H1 (cell line): Measurements from ENCODE around the gene TNRC6C. TPM values are rescaled to one million over a fixed set of nuclear protein-coding genes. Genes with fewer than 3 reads are reported as not detected.

Experiments used
- CTCF ChIA-PET: fragments of 300-600 bp; sonication (Branson Sonifier 250); formaldehyde crosslinking; loops from one replicate; lab custom pipeline; 2021; ENCODE audit not compliant: partially characterized antibody; lab: Charles Lee
- POLR2A ChIA-PET: fragments of 300-600 bp; sonication (Branson Sonifier 250); formaldehyde crosslinking; loops from one replicate; lab custom pipeline; 2021; ENCODE audit warnings: inconsistent platforms; ENCODE audit not compliant: partially characterized antibody; lab: Charles Lee
- DNase-seq, 2 experiments: peaks; one replicate each; pipeline versions ENCODE4 v3.0.0 to v3.0.0-alpha.2; 2010 to 2022; ENCODE audit warnings: low spot score in 2 of 2, low read depth in 1 of 2, mixed read lengths in 1 of 2
- FAIRE-seq: peaks from 2 replicates; lab custom pipeline; 2011; peaks lifted over from hg19 to GRCh38; lab: Jason Lieb, UNC
- H2AFZ ChIP-seq: 2 replicates; pipeline ENCODE4 v1.8.1; 2012; ENCODE audit warnings: low read length, inconsistent platforms
- H2AK5ac ChIP-seq: 2 replicates; pipeline ENCODE4 v1.6.1; 2013; ENCODE audit warnings: low read depth, low read length
- H2BK120ac ChIP-seq: replicated peaks from 2 replicates; pipeline ENCODE3; 2013; ENCODE audit warnings: low read depth, low read length, inconsistent platforms
- H2BK12ac ChIP-seq: 2 replicates; pipeline ENCODE4 v1.6.1; 2013; ENCODE audit warnings: low read depth, low read length
- H2BK15ac ChIP-seq: 2 replicates; pipeline ENCODE4 v1.6.1; 2013; ENCODE audit warnings: low read length
- H2BK20ac ChIP-seq: 2 replicates; pipeline ENCODE4 v1.6.1; 2013; ENCODE audit warnings: low read length
- H2BK5ac ChIP-seq: 2 replicates; pipeline ENCODE4 v1.6.1; 2013; ENCODE audit warnings: low read depth, low read length
- H3K14ac ChIP-seq: 2 replicates; pipeline ENCODE4 v1.6.1; 2013; ENCODE audit warnings: inconsistent platforms; ENCODE audit not compliant: insufficient read length
- H3K18ac ChIP-seq: 2 replicates; pipeline ENCODE4 v1.6.1; 2013; ENCODE audit warnings: low read length; ENCODE audit errors: extremely low read depth
- H3K23ac ChIP-seq: 2 replicates; pipeline ENCODE4 v1.6.1; 2013; ENCODE audit warnings: inconsistent platforms; ENCODE audit not compliant: insufficient read length
- H3K23me2 ChIP-seq: 2 replicates; pipeline ENCODE4 v1.6.1; 2013; ENCODE audit warnings: low read depth, low read length
- H3K27ac ChIP-seq: 2 replicates; pipeline ENCODE4 v1.6.1; 2011; ENCODE audit warnings: low read depth, low read length, inconsistent platforms
- H3K27me3 ChIP-seq, 4 experiments: replicated peaks in 1 of 4; 1 replicate in 1 of 4; 2 replicates in 3 of 4; pipeline versions ENCODE4 v1.6.1 to v1.8.1; 2011 to 2013; ENCODE audit warnings: low read length in 3 of 4, mild to moderate bottlenecking in 3 of 4, inconsistent platforms in 2 of 4, mixed read lengths in 2 of 4, moderate library complexity in 1 of 4; ENCODE audit not compliant: control insufficient read depth in 3 of 4, insufficient read depth in 3 of 4; ENCODE audit errors: extremely low read depth in 1 of 4
- H3K36me3 ChIP-seq, 4 experiments: 2 replicates each; pipeline versions ENCODE4 v1.6.1 to v1.8.1; 2011 to 2013; ENCODE audit warnings: mild to moderate bottlenecking in 4 of 4, low read length in 3 of 4, moderate library complexity in 2 of 4, control low read depth in 1 of 4, inconsistent platforms in 1 of 4; ENCODE audit not compliant: insufficient read depth in 4 of 4, control insufficient read depth in 2 of 4
- H3K4ac ChIP-seq: replicated peaks from 2 replicates; pipeline ENCODE3; 2013; ENCODE audit warnings: low read length, low read depth, mixed read lengths, inconsistent platforms; ENCODE audit not compliant: insufficient read length
- H3K4me1 ChIP-seq, 4 experiments: replicated peaks in 1 of 4; 1 replicate in 1 of 4; 2 replicates in 3 of 4; pipeline versions ENCODE4 v1.6.1 to v1.8.1; 2011 to 2013; ENCODE audit warnings: low read length in 3 of 4, inconsistent platforms in 2 of 4, mixed read lengths in 1 of 4; ENCODE audit not compliant: insufficient read depth in 4 of 4, control insufficient read depth in 3 of 4
- H3K4me2 ChIP-seq, 2 experiments: 2 replicates each; pipeline versions ENCODE4 v1.6.1 to v1.8.1; 2011 to 2013; ENCODE audit warnings: low read depth in 2 of 2, low read length in 2 of 2, control low read depth in 1 of 2, inconsistent platforms in 1 of 2, mild to moderate bottlenecking in 1 of 2; ENCODE audit not compliant: insufficient read depth in 1 of 2
- H3K4me3 ChIP-seq, 4 experiments: fragments of 200-600, 300-600 bp in 1 of 4; sonication (generic), shearing (Covaris generic), sonication (Bioruptor Twin) in 1 of 4; 2 replicates each; pipeline versions ENCODE4 v1.5.1 to v1.8.1; 2011 to 2016; ENCODE audit warnings: low read length in 4 of 4, low read depth in 3 of 4, control low read depth in 2 of 4, inconsistent platforms in 2 of 4, mild to moderate bottlenecking in 2 of 4, mixed read lengths in 1 of 4, moderate library complexity in 1 of 4; ENCODE audit not compliant: insufficient read depth in 2 of 4; ENCODE audit errors: extremely low read depth in 1 of 4
- H3K56ac ChIP-seq: replicated peaks from 2 replicates; pipeline ENCODE3; 2013; ENCODE audit warnings: low read depth, mild to moderate bottlenecking, mixed read lengths, low read length, inconsistent platforms; ENCODE audit not compliant: insufficient read length
- H3K79me1 ChIP-seq: 2 replicates; pipeline ENCODE4 v1.6.1; 2013; ENCODE audit warnings: low read depth, low read length, control low read depth
- H3K79me2 ChIP-seq, 2 experiments: 2 replicates each; pipeline versions ENCODE4 v1.6.1 to v1.8.1; 2012 to 2013; ENCODE audit warnings: low read length in 2 of 2, mild to moderate bottlenecking in 2 of 2, inconsistent platforms in 1 of 2; ENCODE audit not compliant: insufficient read depth in 2 of 2, control insufficient read depth in 1 of 2
- H3K9ac ChIP-seq, 4 experiments: replicated peaks in 1 of 4; 1 replicate in 1 of 4; 2 replicates in 3 of 4; pipeline versions ENCODE4 v1.6.1 to v1.8.1; 2011 to 2013; ENCODE audit warnings: low read depth in 3 of 4, low read length in 3 of 4, control low read depth in 2 of 4, mild to moderate bottlenecking in 2 of 4, moderate library complexity in 2 of 4, inconsistent platforms in 1 of 4; ENCODE audit errors: extremely low read depth in 1 of 4
- H3K9me3 ChIP-seq, 2 experiments: 2 replicates each; pipeline versions ENCODE4 v1.6.1 to v1.8.1; 2012 to 2013; ENCODE audit warnings: mild to moderate bottlenecking in 2 of 2, moderate library complexity in 2 of 2, control low read depth in 1 of 2, inconsistent platforms in 1 of 2, low read depth in 1 of 2, low read length in 1 of 2, mixed read lengths in 1 of 2; ENCODE audit not compliant: insufficient read depth in 2 of 2
- H4K20me1 ChIP-seq, 2 experiments: replicated peaks in 1 of 2; 2 replicates each; pipeline versions ENCODE3 to v1.8.1; 2011 to 2013; ENCODE audit warnings: inconsistent platforms in 2 of 2, low read length in 2 of 2, mild to moderate bottlenecking in 1 of 2; ENCODE audit not compliant: insufficient read depth in 2 of 2, control insufficient read depth in 1 of 2
- H4K5ac ChIP-seq: 2 replicates; pipeline ENCODE4 v1.6.1; 2013; ENCODE audit warnings: low read length, low read depth, mixed read lengths, inconsistent platforms; ENCODE audit not compliant: insufficient read length
- H4K8ac ChIP-seq: 2 replicates; pipeline ENCODE4 v1.8.0; 2013; ENCODE audit warnings: mild to moderate bottlenecking, moderate library complexity, low read length, inconsistent platforms; ENCODE audit not compliant: insufficient read depth; ENCODE audit errors: extremely low read depth
- H4K91ac ChIP-seq: replicated peaks from 2 replicates; pipeline ENCODE3; 2013; ENCODE audit warnings: low read length, mixed read lengths, inconsistent platforms; ENCODE audit not compliant: insufficient read length
- ATF2 ChIP-seq: IDR thresholded peaks from 2 replicates; pipeline ENCODE4 v1.6.1; 2012; ENCODE audit warnings: low read length, inconsistent platforms
- BRCA1 ChIP-seq: IDR thresholded peaks from 2 replicates; pipeline ENCODE4 v1.6.1; 2012; ENCODE audit warnings: low read depth, low read length, improper control_type of control experiment
- CREB1 ChIP-seq: IDR thresholded peaks from 2 replicates; pipeline ENCODE4 v1.6.1; 2012; ENCODE audit warnings: inconsistent platforms
- EP300 ChIP-seq, 2 experiments: IDR thresholded peaks; 1 replicate in 1 of 2; 2 replicates in 1 of 2; pipeline ENCODE4 v1.6.1; 2011 to 2012; ENCODE audit warnings: low read depth in 2 of 2, low read length in 2 of 2, mild to moderate bottlenecking in 2 of 2, borderline replicate concordance in 1 of 2, inconsistent platforms in 1 of 2, moderate library complexity in 1 of 2
- KDM1A ChIP-seq: fragments of 200-600, 300-600 bp; sonication (generic); IDR thresholded peaks from 2 replicates; pipeline ENCODE4 v1.7.1; 2016; ENCODE audit warnings: mild to moderate bottlenecking, low read length, borderline replicate concordance
- KDM4A ChIP-seq: IDR thresholded peaks from one replicate; pipeline ENCODE4 v1.7.1; 2012; ENCODE audit warnings: low read depth, mild to moderate bottlenecking, moderate library complexity, low read length, inconsistent platforms; ENCODE audit not compliant: severe bottlenecking
- POLR2AphosphoS5 ChIP-seq: IDR thresholded peaks from 2 replicates; pipeline ENCODE4 v1.6.1; 2011; ENCODE audit warnings: low read depth, low read length
- TAF1 ChIP-seq: IDR thresholded peaks from 2 replicates; pipeline ENCODE4 v1.6.1; 2011; ENCODE audit warnings: mild to moderate bottlenecking, low read depth, low read length
- TEAD4 ChIP-seq: IDR thresholded peaks from 2 replicates; pipeline ENCODE4 v1.6.1; 2012; ENCODE audit warnings: low read depth, low read length, inconsistent platforms, mixed read lengths
- WGBS, 2 experiments: shearing (Covaris generic) in 1 of 2; methylation state at CpG; one replicate each; pipeline versions ENCODE4 v1.1.6 to v1.1.7; 2013 to 2015; ENCODE audit warnings: low lambda C conversion rate in 2 of 2, mixed read lengths in 2 of 2, inconsistent platforms in 1 of 2, low coverage in 1 of 2, missing lambda C conversion rate in 1 of 2; ENCODE audit not compliant: insufficient replicate concordance in 2 of 2, insufficient coverage in 1 of 2, insufficient read length in 1 of 2; ENCODE audit errors: extremely low coverage in 1 of 2, missing lambda C conversion rate in 1 of 2; 5-methylcytosine and 5-hydroxymethylcytosine counted together
- polyA plus RNA-seq, 7 experiments: library from polyadenylated mRNA; depleted of rRNA in 3 of 7; stranded (reverse) in 5 of 7; unstranded in 2 of 7; fragments of >200 nt in 5 of 7; fragments of 200-250 nt in 2 of 7; gene quantifications; 1 replicate in 5 of 7; 2 replicates in 1 of 7; 4 replicates in 1 of 7; pipeline versions ENCODE4 v1.2.1 to v1.2.3, GENCODE V29; 2011 to 2013; ENCODE audit warnings: missing spikeins in 2 of 7, mixed read lengths in 2 of 7
- total RNA-seq: library from RNA; stranded (reverse); fragmentation: NEBNext Ultra II Directional; extraction: Animal tissue kit (Norgen Biotek cat#: 25700); gene quantifications from 2 replicates; pipeline ENCODE4 v1.2.1, GENCODE V29; 2021

Gene TNRC6C
- total and polyA plus RNA-seq, 2 of the 8 experiments (the other 6 are each of a cell fraction or from before 2014, with no cell fraction given), result 2.8 to 28.9 TPM

GRCh38 chr17:78128551-78129350 lies 170.2 kb downstream of the TNRC6C start, which contains the start of gene TMC6:
Gene TMC6 (minus strand): TSS chr17:78128755. CDS start chr17:78126832, 1,923 bp downstream.
- Histone ChIP-seq H2AK5ac (no peak within 1 kb of the TSS; the same call in 1 of the 2 replicates), H2BK20ac (peak within 1 kb of the TSS; percentile 80; the same call in 1 of the 2 replicates), H3K36me3 (peaks cover 0 to 16% (median 5%) of the 10 kb centered on the region in 4 experiments; a peak in 5 of 8 replicates), H3K4ac (peak within 1 kb of the TSS; percentile 96), H3K18ac (peak within 1 kb of the TSS; percentile 83), H4K8ac (peak within 1 kb of the TSS; percentile 83), H3K79me1 (no peaks in the 10 kb centered on the region), H4K5ac (peak within 1 kb of the TSS; percentile 96), H3K4me2 (peak within 1 kb of the TSS; percentile 56 to 90), H3K9ac (peak within 1 kb of the TSS; percentile 36 to 55 (median 48); a peak in 5 of 7 replicates), H4K20me1 (peaks cover 2 to 5% of the 10 kb centered on the region in 2 experiments), H3K4me3 (peak within 1 kb of the TSS; percentile 62 to 94 (median 70)), H3K9me3 (no peaks in the 10 kb centered on the region), H3K14ac (no peak within 1 kb of the TSS), H3K56ac (peak within 1 kb of the TSS; percentile 69), H3K23me2 (peaks cover 7% of the 10 kb centered on the region), H2AFZ (no peak within 1 kb of the TSS), H3K4me1 (peaks cover 0 to 27% (median 17%) of the 10 kb centered on the region in 4 experiments; a peak in 6 of 7 replicates), H3K79me2 (no peaks in the 10 kb centered on the region), H3K23ac (no peak within 1 kb of the TSS), H3K27me3 (peaks cover 0 to 23% (median 14%) of the 10 kb centered on the region in 4 experiments; a peak in 5 of 7 replicates), H2BK15ac (peak within 1 kb of the TSS; percentile 88; the same call in 1 of the 2 replicates), H2BK5ac (peak within 1 kb of the TSS; percentile 55; the same call in 1 of the 2 replicates), H2BK12ac (peak within 1 kb of the TSS; percentile 82; the same call in 1 of the 2 replicates), H3K27ac (no peak within 1 kb of the TSS; the same call in 1 of the 2 replicates), H4K91ac (peak within 1 kb of the TSS; percentile 92), H2BK120ac (peak within 1 kb of the TSS; percentile 39)
- DNase-seq (peak in 1 of 2 experiments; percentile 89), FAIRE-seq (no peak)
- ChIA-PET POLR2A (interaction anchor here (1.0 to 2.8 kb wide), 12 partner anchors 10 to 171 kb away, joined by 3 to 16 read pairs (median 8); partner anchors contain the start of genes AFMID, TK1 and TNRC6C), CTCF (interaction anchor here (0.8 to 11.4 kb wide), 9 partner anchors 8 to 128 kb away, joined by 3 to 122 read pairs (median 3); partner anchors contain the start of genes AFMID and TK1)
- WGBS, 2 experiments, result 11% methylated on average over 8 of the region's 54 CpGs; no CpG with 5 or more reads in 1 of the 2 experiments
- TF ChIP-seq POLR2AphosphoS5, result peak; percentile 76
- TF ChIP-seq KDM1A, result no peak
- TF ChIP-seq CREB1, result no peak
- peak; percentile 81 for TF ChIP-seq TAF1
- TF ChIP-seq EP300 (IDR thresholded peaks at IDR 0.05; ENCODE audit: borderline replicate concordance in 1 of 2, low read depth in 2 of 2, low read length in 2 of 2), result no peak
- TF ChIP-seq BRCA1, result no peak
- peak; percentile 29 for TF ChIP-seq KDM4A
- no peak for TF ChIP-seq TEAD4
- TF ChIP-seq ATF2, result no peak
